ENCODE data around the gene PFKM.

DNA sequence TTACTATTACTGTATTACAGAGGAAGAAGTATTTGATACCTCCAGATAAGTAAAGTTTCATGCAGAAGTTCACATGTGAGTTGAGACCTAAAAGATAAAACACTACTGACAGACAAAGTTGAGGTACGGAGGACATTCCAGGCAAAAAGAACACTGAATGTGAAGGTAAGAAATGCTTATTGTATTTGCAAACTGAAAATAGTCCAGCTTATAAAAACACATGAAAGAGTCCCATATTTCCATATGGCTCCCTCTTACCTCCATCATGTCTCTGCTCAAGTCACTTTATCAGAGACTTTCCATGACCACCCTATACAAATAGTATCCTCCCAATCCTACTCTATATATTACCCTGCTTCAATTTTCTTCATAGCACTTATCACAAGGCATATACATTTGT lies 49.1 kb upstream of the PFKM start:
- TF ChIP-seq, protein P1, sequence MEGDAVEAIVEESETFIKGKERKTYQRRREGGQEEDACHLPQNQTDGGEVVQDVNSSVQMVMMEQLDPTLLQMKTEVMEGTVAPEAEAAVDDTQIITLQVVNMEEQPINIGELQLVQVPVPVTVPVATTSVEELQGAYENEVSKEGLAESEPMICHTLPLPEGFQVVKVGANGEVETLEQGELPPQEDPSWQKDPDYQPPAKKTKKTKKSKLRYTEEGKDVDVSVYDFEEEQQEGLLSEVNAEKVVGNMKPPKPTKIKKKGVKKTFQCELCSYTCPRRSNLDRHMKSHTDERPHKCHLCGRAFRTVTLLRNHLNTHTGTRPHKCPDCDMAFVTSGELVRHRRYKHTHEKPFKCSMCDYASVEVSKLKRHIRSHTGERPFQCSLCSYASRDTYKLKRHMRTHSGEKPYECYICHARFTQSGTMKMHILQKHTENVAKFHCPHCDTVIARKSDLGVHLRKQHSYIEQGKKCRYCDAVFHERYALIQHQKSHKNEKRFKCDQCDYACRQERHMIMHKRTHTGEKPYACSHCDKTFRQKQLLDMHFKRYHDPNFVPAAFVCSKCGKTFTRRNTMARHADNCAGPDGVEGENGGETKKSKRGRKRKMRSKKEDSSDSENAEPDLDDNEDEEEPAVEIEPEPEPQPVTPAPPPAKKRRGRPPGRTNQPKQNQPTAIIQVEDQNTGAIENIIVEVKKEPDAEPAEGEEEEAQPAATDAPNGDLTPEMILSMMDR (IDR thresholded peaks at IDR 0.05; ENCODE audit: insufficient read depth, low read depth, low read length): no peak
- TF ChIP-seq EZH2 (IDR thresholded peaks at IDR 0.05; ENCODE audit: insufficient read depth, low read length): no peak

Measured in astrocyte (in vitro differentiated cells and primary cell).